HCT116 (cell line): ENCODE results near the gene LRRC4C. TPM values are rescaled to one million over a fixed set of nuclear protein-coding genes. Genes with fewer than 3 reads are reported as not detected.

ENCODE experiments used
- ATAC-seq: fragments of 200-7000 bp; cut with Tn5 transposase; 2 replicates; pipeline ENCODE4 v1.9.1; 2020; ENCODE audit warnings: mild to moderate bottlenecking, moderate library complexity
- BruUV-seq: library from RNA; stranded (reverse); fragments of 400-500 nt; replicated peaks from 2 replicates; lab custom pipeline; 2021; lab: Mats Ljungman, UMichigan
- CTCF ChIA-PET: fragments of 300-600 bp; sonication (Branson Sonifier 250); formaldehyde crosslinking; loops from one replicate; lab custom pipeline; 2021; ENCODE audit warnings: antibody characterized with exemption; lab: Charles Lee
- POLR2A ChIA-PET: fragments of 300-600, 350-600 bp; sonication (Branson Sonifier 250); formaldehyde crosslinking; loops from one replicate; lab custom pipeline; 2021; ENCODE audit warnings: antibody characterized with exemption; lab: Charles Lee
- RAD21 ChIA-PET, 2 experiments: fragments of 300-600 bp; sonication (Branson Sonifier 250); formaldehyde crosslinking; loops; one replicate each; lab custom pipeline; 2023; ENCODE audit warnings: low total read pairs in 2 of 2; ENCODE audit not compliant: uncharacterized antibody in 2 of 2, unreplicated experiment in 2 of 2, low non-redundant PET in 1 of 2; lab: Charles Lee
- DNase-seq: peaks from one replicate; pipeline ENCODE4 v3.0.0-alpha.2; 2010; ENCODE audit warnings: low read depth, low spot score
- H2AFZ ChIP-seq: fragments of 200-600 bp; shearing (Covaris generic), sonication (generic); 2 replicates; pipeline ENCODE4 v1.6.1; 2017; ENCODE audit warnings: low read depth, mixed run types, mixed read lengths, antibody characterized with exemption, low read length; ENCODE audit not compliant: poor library complexity, severe bottlenecking
- H3K27ac ChIP-seq: 2 replicates; pipeline ENCODE4 v1.5.1; 2012; ENCODE audit warnings: low read depth, low read length
- H3K27me3 ChIP-seq: fragments of 200-600 bp; sonication (generic); 2 replicates; pipeline ENCODE4 v1.6.1; 2016; ENCODE audit warnings: mixed run types, low read length, mixed read lengths; ENCODE audit not compliant: insufficient read depth
- H3K36me3 ChIP-seq, 2 experiments: fragments of 200-500 bp in 1 of 2; fragments of 200-600 bp in 1 of 2; sonication (Bioruptor generic) in 1 of 2; sonication (generic) in 1 of 2; 2 replicates each; pipeline versions ENCODE4 v1.5.1 to v1.6.1; 2014 to 2016; ENCODE audit warnings: low read length in 2 of 2, inconsistent platforms in 1 of 2, mixed read lengths in 1 of 2, mixed run types in 1 of 2; ENCODE audit not compliant: insufficient read depth in 2 of 2, control insufficient read depth in 1 of 2
- H3K4me1 ChIP-seq, 2 experiments: fragments of 200-600 bp in 1 of 2; sonication (generic) in 1 of 2; 2 replicates each; pipeline versions ENCODE4 v1.5.1 to v1.6.1; 2012 to 2017; ENCODE audit warnings: low read length in 2 of 2, inconsistent platforms in 1 of 2, mild to moderate bottlenecking in 1 of 2, mixed read lengths in 1 of 2, mixed run types in 1 of 2, moderate library complexity in 1 of 2; ENCODE audit not compliant: insufficient read depth in 2 of 2, control insufficient read depth in 1 of 2
- H3K4me2 ChIP-seq: fragments of 200-600 bp; sonication (generic); 2 replicates; pipeline ENCODE4 v1.6.1; 2017; ENCODE audit warnings: mixed run types, low read length, mixed read lengths
- H3K4me3 ChIP-seq, 2 experiments: fragments of 200-600 bp in 1 of 2; sonication (generic) in 1 of 2; replicated peaks in 1 of 2; 2 replicates each; pipeline ENCODE4 v1.5.1; 2011 to 2016; ENCODE audit warnings: low read length in 2 of 2, control low read depth in 1 of 2, low read depth in 1 of 2, mild to moderate bottlenecking in 1 of 2, mixed read lengths in 1 of 2, mixed run types in 1 of 2
- H3K79me2 ChIP-seq: fragments of 200-600 bp; sonication (generic); 2 replicates; pipeline ENCODE4 v1.6.1; 2017; ENCODE audit warnings: mild to moderate bottlenecking, mixed run types, low read length, moderate library complexity, mixed read lengths; ENCODE audit not compliant: insufficient read depth
- H3K9ac ChIP-seq: fragments of 200-600 bp; sonication (generic); 2 replicates; pipeline ENCODE4 v1.6.1; 2016; ENCODE audit warnings: low read length, mixed read lengths
- H3K9me2 ChIP-seq: fragments of 200-600 bp; sonication (generic), shearing (Covaris generic); 2 replicates; pipeline ENCODE4 v1.6.1; 2017; ENCODE audit warnings: mixed run types, mild to moderate bottlenecking, moderate library complexity; ENCODE audit not compliant: insufficient read depth
- H3K9me3 ChIP-seq, 2 experiments: fragments of 200-500 bp in 1 of 2; fragments of 200-600 bp in 1 of 2; sonication (Bioruptor generic) in 1 of 2; sonication (generic) in 1 of 2; 2 replicates each; pipeline ENCODE4 v1.6.1; 2014 to 2017; ENCODE audit warnings: low read length in 2 of 2, mixed read lengths in 2 of 2, inconsistent platforms in 1 of 2, low read depth in 1 of 2, mild to moderate bottlenecking in 1 of 2, mixed run types in 1 of 2, moderate library complexity in 1 of 2; ENCODE audit not compliant: control insufficient read depth in 1 of 2, insufficient read depth in 1 of 2
- H4K20me1 ChIP-seq: fragments of 200-600 bp; sonication (generic), shearing (Covaris generic); 2 replicates; pipeline ENCODE4 v1.6.1; 2017; ENCODE audit warnings: mixed run types, mild to moderate bottlenecking, moderate library complexity; ENCODE audit not compliant: insufficient read depth
- ATF3 ChIP-seq: IDR thresholded peaks from 2 replicates; pipeline ENCODE4 v1.6.1; 2012
- CBX3 ChIP-seq: IDR thresholded peaks from 2 replicates; pipeline ENCODE4 v1.6.1; 2012; ENCODE audit warnings: low read depth
- CEBPB ChIP-seq: IDR thresholded peaks from 2 replicates; pipeline ENCODE4 v1.6.1; 2012; ENCODE audit warnings: low read depth
- CTCF ChIP-seq, 3 experiments: fragments of 200-600 bp in 1 of 3; sonication (generic) in 1 of 3; IDR thresholded peaks in 2 of 3; conservative IDR thresholded peaks in 1 of 3; 2 replicates each; pipeline ENCODE4 v1.5.1; 2012 to 2017; ENCODE audit warnings: low read depth in 2 of 3, low read length in 2 of 3, antibody characterized with exemption in 1 of 3, borderline replicate concordance in 1 of 3, control low read depth in 1 of 3, mild to moderate bottlenecking in 1 of 3, mixed read lengths in 1 of 3, mixed run types in 1 of 3, moderate library complexity in 1 of 3; ENCODE audit not compliant: insufficient read depth in 1 of 3
- EGR1 ChIP-seq: IDR thresholded peaks from 2 replicates; pipeline ENCODE4 v1.6.1; 2012; ENCODE audit warnings: low read depth
- ELF1 ChIP-seq: IDR thresholded peaks from 2 replicates; pipeline ENCODE4 v1.6.1; 2012; ENCODE audit warnings: low read depth, borderline replicate concordance
- EZH2phosphoT487 ChIP-seq: fragments of 200-600 bp; IDR thresholded peaks from 2 replicates; pipeline ENCODE4 v1.6.1; 2018; ENCODE audit warnings: antibody characterized with exemption, borderline replicate concordance
- FOSL1 ChIP-seq: IDR thresholded peaks from 2 replicates; pipeline ENCODE4 v1.6.1; 2012; ENCODE audit warnings: low read depth
- JUND ChIP-seq: IDR thresholded peaks from 2 replicates; pipeline ENCODE4 v1.6.1; 2012
- MAX ChIP-seq: IDR thresholded peaks from 2 replicates; pipeline ENCODE4 v1.6.1; 2012
- POLR2A ChIP-seq: IDR thresholded peaks from 2 replicates; pipeline ENCODE4 v1.7.0; 2011; ENCODE audit warnings: borderline replicate concordance; ENCODE audit not compliant: insufficient read depth, insufficient read length; ENCODE audit errors: extremely low read depth
- POLR2AphosphoS5 ChIP-seq: IDR thresholded peaks from 2 replicates; pipeline ENCODE4 v1.6.1; 2011; ENCODE audit warnings: mild to moderate bottlenecking, low read depth, low read length, moderate library complexity
- RAD21 ChIP-seq: IDR thresholded peaks from 2 replicates; pipeline ENCODE4 v1.6.1; 2012; ENCODE audit warnings: low read depth, mild to moderate bottlenecking
- REST ChIP-seq: IDR thresholded peaks from 2 replicates; pipeline ENCODE4 v1.6.1; 2012; ENCODE audit warnings: low read depth
- SIN3A ChIP-seq: IDR thresholded peaks from 2 replicates; pipeline ENCODE4 v1.6.1; 2012; ENCODE audit warnings: low read depth
- SP1 ChIP-seq: IDR thresholded peaks from 2 replicates; pipeline ENCODE4 v1.6.1; 2012; ENCODE audit warnings: low read depth
- TCF7L2 ChIP-seq: IDR thresholded peaks from 2 replicates; pipeline ENCODE4 v1.7.0; 2011; ENCODE audit warnings: borderline replicate concordance, inconsistent platforms; ENCODE audit not compliant: insufficient read depth, insufficient read length; ENCODE audit errors: extremely low read depth
- YY1 ChIP-seq: IDR thresholded peaks from 2 replicates; pipeline ENCODE4 v1.6.1; 2011; ENCODE audit warnings: low read length, low read depth, moderate library complexity, mild to moderate bottlenecking; ENCODE audit not compliant: insufficient replicate concordance; ENCODE audit errors: extremely low read depth
- ZNF274 ChIP-seq: fragments of 200-500 bp; sonication (Bioruptor generic); IDR thresholded peaks from 2 replicates; pipeline ENCODE4 v1.6.1; 2014; ENCODE audit warnings: mild to moderate bottlenecking, low read depth, low read length, inconsistent platforms
- intact Hi-C: fragments of 100-400 bp; cut with micrococcal nuclease; formaldehyde crosslinking; loops from 2 replicates; pipeline ENCODE4 v1.10.0; 2022
- total RNA-seq: library from RNA; stranded (reverse); gene quantifications from one replicate; pipeline ENCODE4 v1.2.1, GENCODE V29; 2021; ENCODE audit not compliant: unreplicated experiment

The LRRC4C gene
- total RNA-seq, 1 experiment from 2014 or later, result not detected

GRCh38 chr11:41334007-41334933 lies 125.2 kb downstream of the LRRC4C start:
- Histone ChIP-seq H3K9ac (no peak overlapping the region), H3K4me3 (no peak overlapping the region), H4K20me1 (no peaks in the 10 kb centered on the region), H3K4me2 (no peak overlapping the region), H3K79me2 (no peaks in the 10 kb centered on the region), H3K9me2 (no peaks in the 10 kb centered on the region), H3K27ac (no peak overlapping the region)
- POLR2A ChIA-PET, result no interaction called here
- BruUV-seq, result no TSS peak
- intact Hi-C loops, result no loop called here
- TF ChIP-seq JUND (no peak), EGR1 (no peak), SIN3A (no peak), TCF7L2 (no peak), EZH2phosphoT487 (no peak), SP1 (no peak), POLR2AphosphoS5 (no peak), YY1 (no peak), REST (no peak), POLR2A (no peak), CEBPB (no peak), ATF3 (no peak), CTCF (IDR thresholded peaks at IDR 0.05 in 2 of 3, conservative IDR thresholded peaks at IDR 0.05 in 1 of 3; ENCODE audit: borderline replicate concordance in 1 of 3, insufficient read depth in 1 of 3, low read depth in 2 of 3, low read length in 2 of 3) (no peak), RAD21 (no peak), CBX3 (no peak), MAX (no peak), ZNF274 (no peak), FOSL1 (no peak), ELF1 (no peak)
- TF ChIP-seq, all 23 proteins: peak for 0
- Histone ChIP-seq H3K27me3 (no peaks in the 10 kb centered on the region), H3K9me3 (peaks cover 3 to 18% of the 10 kb centered on the region in 2 experiments; a peak in 2 of 4 replicates), H3K36me3 (no peaks in the 10 kb centered on the region), H2AFZ (no peak overlapping the region), H3K4me1 (no peaks in the 10 kb centered on the region)
- RAD21 ChIA-PET, result no interaction called here
- no peak for DNase-seq
- CTCF ChIA-PET, result no interaction called here
- ATAC-seq, result no peak
